Endothelial cell of umbilical vein (primary cell): Measurements from ENCODE around the gene IGFBP4. TPM values are rescaled to one million over a fixed set of nuclear protein-coding genes. Genes with fewer than 3 reads are reported as not detected.

Experiments
- BruUV-seq: library from RNA; stranded (reverse); fragments of 400-500 nt; replicated peaks from 2 replicates; lab custom pipeline; 2021; lab: Mats Ljungman, UMichigan
- CTCF ChIA-PET: fragments of 300-600, 350-600 bp; sonication (Branson Sonifier 250); formaldehyde crosslinking; loops from one replicate; lab custom pipeline; 2021; ENCODE audit warnings: antibody characterized with exemption, inconsistent platforms; lab: Charles Lee
- POLR2A ChIA-PET: fragments of 300-600, 350-600 bp; sonication (Branson Sonifier 250); formaldehyde crosslinking; loops from one replicate; lab custom pipeline; 2021; ENCODE audit warnings: antibody characterized with exemption, inconsistent platforms; lab: Charles Lee
- DNase-seq: peaks from one replicate; pipeline ENCODE4 v3.0.0-alpha.2; 2011; ENCODE audit warnings: low read depth, low spot score
- FAIRE-seq: peaks from 2 replicates; lab custom pipeline; 2011; peaks lifted over from hg19 to GRCh38; lab: Jason Lieb, UNC
- H2AFZ ChIP-seq: 2 replicates; pipeline ENCODE4 v1.6.0; 2012; ENCODE audit warnings: low read depth, low read length, control low read depth, inconsistent platforms
- H3K27ac ChIP-seq: 2 replicates; pipeline ENCODE4 v1.5.1; 2011; ENCODE audit warnings: low read depth, mild to moderate bottlenecking, control low read depth, low read length, moderate library complexity; ENCODE audit not compliant: insufficient read depth
- H3K27me3 ChIP-seq, 2 experiments: 2 replicates each; pipeline versions ENCODE4 v1.6.0 to v1.6.1; 2011; ENCODE audit warnings: low read length in 2 of 2, mixed read lengths in 1 of 2; ENCODE audit not compliant: control insufficient read depth in 2 of 2, insufficient read depth in 2 of 2
- H3K36me3 ChIP-seq, 2 experiments: 2 replicates in 1 of 2; 3 replicates in 1 of 2; pipeline ENCODE4 v1.5.1; 2011; ENCODE audit warnings: low read length in 2 of 2, mild to moderate bottlenecking in 1 of 2, moderate library complexity in 1 of 2; ENCODE audit not compliant: control insufficient read depth in 2 of 2, insufficient read depth in 2 of 2; ENCODE audit errors: extremely low read depth in 1 of 2
- H3K4me1 ChIP-seq: 3 replicates; pipeline ENCODE4 v1.5.1; 2011; ENCODE audit warnings: mild to moderate bottlenecking, low read length; ENCODE audit not compliant: control insufficient read depth, insufficient read depth; ENCODE audit errors: extremely low read depth
- H3K4me2 ChIP-seq: 2 replicates; pipeline ENCODE4 v1.6.1; 2011; ENCODE audit warnings: low read length, control low read depth, mixed read lengths; ENCODE audit not compliant: insufficient read depth
- H3K4me3 ChIP-seq, 3 experiments: fragments of 200-600 bp in 1 of 3; sonication (generic), shearing (Covaris generic) in 1 of 3; replicated peaks in 1 of 3; 2 replicates each; pipeline ENCODE4 v1.5.1; 2011 to 2016; ENCODE audit warnings: control low read depth in 3 of 3, low read length in 3 of 3, mild to moderate bottlenecking in 2 of 3, inconsistent platforms in 1 of 3, low read depth in 1 of 3, moderate library complexity in 1 of 3; ENCODE audit not compliant: insufficient read depth in 1 of 3
- H3K79me2 ChIP-seq: 2 replicates; pipeline ENCODE4 v1.6.0; 2012; ENCODE audit warnings: low read length, inconsistent platforms; ENCODE audit not compliant: control insufficient read depth, insufficient read depth
- H3K9ac ChIP-seq: replicated peaks from 2 replicates; pipeline ENCODE3; 2011; ENCODE audit warnings: low read length, control low read depth; ENCODE audit not compliant: insufficient read depth; ENCODE audit errors: extremely low read depth
- H3K9me1 ChIP-seq: replicated peaks from 3 replicates; pipeline ENCODE4 v1.6.0; 2011; ENCODE audit warnings: mild to moderate bottlenecking, low read length; ENCODE audit not compliant: control insufficient read depth, insufficient read depth; ENCODE audit errors: extremely low read depth
- H3K9me3 ChIP-seq: replicated peaks from 2 replicates; pipeline ENCODE4 v1.5.1; 2012; ENCODE audit warnings: low read length, inconsistent platforms; ENCODE audit not compliant: control insufficient read depth, insufficient read depth
- H4K20me1 ChIP-seq: replicated peaks from 2 replicates; pipeline ENCODE3; 2011; ENCODE audit warnings: mild to moderate bottlenecking, low read length; ENCODE audit not compliant: control insufficient read depth, insufficient read depth; ENCODE audit errors: extremely low read depth
- EZH2 ChIP-seq: IDR thresholded peaks from 2 replicates; pipeline ENCODE4 v1.6.1; 2012; ENCODE audit warnings: borderline replicate concordance, low read depth, mild to moderate bottlenecking, moderate library complexity, low read length, inconsistent platforms; ENCODE audit not compliant: severe bottlenecking
- FOS ChIP-seq: IDR thresholded peaks from 2 replicates; pipeline ENCODE4 v1.6.1; 2011; ENCODE audit warnings: mild to moderate bottlenecking, low read length, moderate library complexity, borderline replicate concordance; ENCODE audit not compliant: insufficient read depth
- GATA2 ChIP-seq: IDR thresholded peaks from 2 replicates; pipeline ENCODE4 v1.7.0; 2011; ENCODE audit warnings: low read depth, mild to moderate bottlenecking, moderate library complexity, mixed read lengths, low read length; ENCODE audit not compliant: insufficient read length, insufficient read depth
- JUN ChIP-seq: IDR thresholded peaks from 2 replicates; pipeline ENCODE4 v1.6.1; 2011; ENCODE audit warnings: borderline replicate concordance, low read depth; ENCODE audit not compliant: insufficient read length, insufficient read depth
- MYC ChIP-seq: IDR thresholded peaks from one replicate; pipeline ENCODE4 v1.6.1; 2011; ENCODE audit warnings: mild to moderate bottlenecking, low read depth, low read length
- POLR2A ChIP-seq: IDR thresholded peaks from 2 replicates; pipeline ENCODE4 v1.6.1; 2012; ENCODE audit warnings: low read depth, mild to moderate bottlenecking, control low read depth, low read length
- POLR2AphosphoS5 ChIP-seq: IDR thresholded peaks from 2 replicates; pipeline ENCODE4 v1.6.1; 2012; ENCODE audit warnings: low read depth, mild to moderate bottlenecking, control low read depth, low read length, moderate library complexity; ENCODE audit not compliant: insufficient read depth
- dilution Hi-C: fragments of 300-500 bp; cut with MboI; formaldehyde crosslinking; loops from one replicate; pipeline ENCODE4 v1.15.0; 2019; ENCODE audit warnings: low sequenced_read_pairs; ENCODE audit not compliant: extremely low pct_ligation_motif_present
- intact Hi-C: fragments of 100-400 bp; cut with micrococcal nuclease; formaldehyde crosslinking; loops from one replicate; pipeline ENCODE4 v1.10.0; 2022
- polyA plus RNA-seq, 4 experiments: library from polyadenylated mRNA; depleted of rRNA in 3 of 4; stranded (reverse) in 3 of 4; unstranded in 1 of 4; fragments of >200 nt; gene quantifications; 2 replicates each; pipeline versions ENCODE4 v1.2.1 to v1.2.3, GENCODE V29; 2011 to 2012; ENCODE audit warnings: missing spikeins in 1 of 4
- total RNA-seq: library from RNA; stranded (reverse); gene quantifications from 2 replicates; pipeline ENCODE4 v1.2.3, GENCODE V29; 2021
- TF ChIP-seq, protein P1 (sequence below), 2 donors: IDR thresholded peaks; 1 replicate in 1 of 2; 2 replicates in 1 of 2; pipeline ENCODE4 v1.5.1; 2011; ENCODE audit warnings: low read length in 2 of 2, mild to moderate bottlenecking in 2 of 2, moderate library complexity in 2 of 2, control low read depth in 1 of 2, inconsistent platforms in 1 of 2, low read depth in 1 of 2; ENCODE audit not compliant: insufficient read depth in 1 of 2; ENCODE audit errors: extremely low read depth in 1 of 2
- TF ChIP-seq, protein P2 (sequence below): IDR thresholded peaks from 2 replicates; pipeline ENCODE4 v1.6.1; 2011; ENCODE audit not compliant: insufficient read depth, insufficient read length

Gene IGFBP4
- total and polyA plus RNA-seq, 2 donors (not counting 3 experiments of a cell fraction or from before 2014, with no cell fraction given), result 377 to 618 TPM

DNA sequence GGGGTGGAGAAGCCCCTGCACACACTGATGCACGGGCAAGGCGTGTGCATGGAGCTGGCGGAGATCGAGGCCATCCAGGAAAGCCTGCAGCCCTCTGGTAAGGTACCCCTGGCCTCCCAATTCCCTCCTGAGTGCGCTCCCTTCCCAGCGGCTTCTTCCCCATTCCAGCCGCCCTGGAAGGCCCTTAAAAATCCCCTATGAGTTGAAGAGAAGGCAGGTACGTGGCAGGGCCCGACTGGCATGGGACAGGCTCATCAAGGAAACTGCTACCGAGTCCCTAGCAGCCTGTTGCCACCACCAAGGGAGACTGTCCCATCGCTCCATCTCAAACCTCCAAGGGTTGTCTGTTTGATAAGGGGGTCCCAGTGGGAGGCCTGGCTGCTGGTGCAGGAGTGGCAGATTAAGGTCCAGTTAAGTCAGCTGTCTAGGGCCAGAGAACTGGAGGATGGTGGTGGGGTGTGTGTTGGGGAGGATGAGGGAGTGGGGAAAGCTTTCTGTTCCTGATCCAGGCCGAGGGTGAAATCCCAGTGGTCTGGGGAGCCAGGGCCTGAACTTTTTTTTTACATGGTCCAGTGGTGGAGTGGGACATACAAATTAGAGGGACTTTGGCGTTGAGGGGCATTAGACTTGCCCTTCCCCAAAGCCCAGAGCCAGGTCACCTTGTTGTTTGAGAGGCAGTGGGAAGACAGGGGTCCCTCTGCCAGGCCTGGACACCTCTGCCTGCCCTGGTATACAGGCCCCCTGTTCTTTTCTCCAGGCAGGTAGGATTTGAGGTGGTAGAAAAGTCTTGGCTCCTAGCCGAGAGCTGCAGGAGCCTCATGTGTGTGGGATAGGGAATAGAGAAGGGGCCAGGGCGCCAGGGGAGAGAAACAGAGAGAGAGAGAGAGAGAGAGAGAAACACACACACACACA is 994 bp downstream of the IGFBP4 start:
- CTCF ChIA-PET, result interaction anchor here (0.6 to 8.1 kb wide), 19 partner anchors 7 to 1221 kb away, joined by 3 to 143 read pairs (median 4); partner anchors contain the start of genes GJD3 and TOP2A
- Histone ChIP-seq H3K79me2 (peaks cover 55% of the 10 kb centered on the region), H3K9me3 (no peaks in the 10 kb centered on the region), H3K27me3 (no peaks in the 10 kb centered on the region), H3K4me2 (peak overlapping the region; percentile 92), H3K4me1 (peaks cover 44% of the 10 kb centered on the region), H3K27ac (peak overlapping the region; percentile 77), H3K9ac (peak overlapping the region; percentile 74), H3K36me3 (peaks cover 0 to 4% of the 10 kb centered on the region in 2 experiments), H4K20me1 (no peaks in the 10 kb centered on the region), H2AFZ (no peak overlapping the region), H3K4me3 (peak overlapping the region; percentile 51 to 92 (median 58)), H3K9me1 (no peaks in the 10 kb centered on the region)
- POLR2A ChIA-PET, result interaction anchor here (0.6 to 1.8 kb wide), 4 partner anchors 26 to 89 kb away, joined by 3 to 9 read pairs (median 6); partner anchors contain the start of gene TOP2A
- BruUV-seq, result no TSS peak
- dilution Hi-C loops, result no loop called here
- no peak for TF ChIP-seq EZH2
- TF ChIP-seq POLR2AphosphoS5, result no peak
- no peak for TF ChIP-seq POLR2A
- no peak for TF ChIP-seq GATA2
- TF ChIP-seq JUN, result no peak
- no peak for TF ChIP-seq MYC
- TF ChIP-seq, protein P1, sequence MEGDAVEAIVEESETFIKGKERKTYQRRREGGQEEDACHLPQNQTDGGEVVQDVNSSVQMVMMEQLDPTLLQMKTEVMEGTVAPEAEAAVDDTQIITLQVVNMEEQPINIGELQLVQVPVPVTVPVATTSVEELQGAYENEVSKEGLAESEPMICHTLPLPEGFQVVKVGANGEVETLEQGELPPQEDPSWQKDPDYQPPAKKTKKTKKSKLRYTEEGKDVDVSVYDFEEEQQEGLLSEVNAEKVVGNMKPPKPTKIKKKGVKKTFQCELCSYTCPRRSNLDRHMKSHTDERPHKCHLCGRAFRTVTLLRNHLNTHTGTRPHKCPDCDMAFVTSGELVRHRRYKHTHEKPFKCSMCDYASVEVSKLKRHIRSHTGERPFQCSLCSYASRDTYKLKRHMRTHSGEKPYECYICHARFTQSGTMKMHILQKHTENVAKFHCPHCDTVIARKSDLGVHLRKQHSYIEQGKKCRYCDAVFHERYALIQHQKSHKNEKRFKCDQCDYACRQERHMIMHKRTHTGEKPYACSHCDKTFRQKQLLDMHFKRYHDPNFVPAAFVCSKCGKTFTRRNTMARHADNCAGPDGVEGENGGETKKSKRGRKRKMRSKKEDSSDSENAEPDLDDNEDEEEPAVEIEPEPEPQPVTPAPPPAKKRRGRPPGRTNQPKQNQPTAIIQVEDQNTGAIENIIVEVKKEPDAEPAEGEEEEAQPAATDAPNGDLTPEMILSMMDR (IDR thresholded peaks at IDR 0.05; ENCODE audit: extremely low read depth in 1 of 2, insufficient read depth in 1 of 2, low read depth in 1 of 2, low read length in 2 of 2), result no peak
- no peak for TF ChIP-seq FOS
- TF ChIP-seq, protein P2, sequence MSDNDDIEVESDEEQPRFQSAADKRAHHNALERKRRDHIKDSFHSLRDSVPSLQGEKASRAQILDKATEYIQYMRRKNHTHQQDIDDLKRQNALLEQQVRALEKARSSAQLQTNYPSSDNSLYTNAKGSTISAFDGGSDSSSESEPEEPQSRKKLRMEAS, result no peak
- peak; percentile 37 for FAIRE-seq
- intact Hi-C loops, result loop anchor here (1.0 kb wide), 4 partner anchors 27 to 89 kb away; partner anchors contain the start of gene TOP2A
- peak; percentile 40 for DNase-seq
